Endometrial microvascular endothelial cells (primary cell): ENCODE data around the gene ZBTB5. TPM values are rescaled to one million over a fixed set of nuclear protein-coding genes. Genes with fewer than 3 reads are reported as not detected.
"Not testable (repeated sequence)": the region's sequence is repeated elsewhere in the genome, so short reads cannot be mapped to it uniquely, and the experiment has no call there.

Source experiments
- in situ Hi-C: cut with HindIII; loops from 2 replicates; pipeline ENCODE4 v1.10.0; 2017; ENCODE audit warnings: low sequenced_read_pairs, low pct_unique_long_range_greater_than_20kb; ENCODE audit errors: inconsistent ontology term
- total RNA-seq: library from RNA; depleted of rRNA; stranded (reverse); fragments of >200 nt; gene quantifications from one replicate; pipeline ENCODE4 v1.2.3, GENCODE V29; 2015; ENCODE audit errors: inconsistent ontology term

Gene ZBTB5
- total RNA-seq, 1 donor from 2014 or later = 7.1 TPM

DNA sequence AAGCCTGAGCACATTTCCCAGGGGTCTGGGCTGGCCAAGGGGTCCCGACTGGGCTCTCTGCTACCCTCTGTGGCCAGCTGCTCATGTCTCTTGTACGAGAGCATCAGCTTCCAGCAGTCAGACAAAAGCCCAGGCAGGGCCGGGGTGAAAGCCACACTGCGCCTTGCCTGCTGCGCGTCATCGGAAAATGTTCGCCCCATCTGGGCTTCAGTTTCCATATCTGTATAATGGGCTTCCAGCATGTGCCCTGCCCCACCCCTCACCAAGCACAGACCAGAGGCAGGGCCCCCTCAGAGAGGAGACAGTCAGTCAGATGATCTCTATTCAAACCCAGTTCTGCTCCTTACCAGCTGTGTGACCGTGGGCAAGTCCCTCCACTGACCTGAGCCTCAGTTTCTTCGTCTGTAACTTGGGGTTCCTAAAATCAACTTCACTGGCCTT is 50.7 kb downstream of the ZBTB5 start:
- in situ Hi-C loops = no loop called here

DNA sequence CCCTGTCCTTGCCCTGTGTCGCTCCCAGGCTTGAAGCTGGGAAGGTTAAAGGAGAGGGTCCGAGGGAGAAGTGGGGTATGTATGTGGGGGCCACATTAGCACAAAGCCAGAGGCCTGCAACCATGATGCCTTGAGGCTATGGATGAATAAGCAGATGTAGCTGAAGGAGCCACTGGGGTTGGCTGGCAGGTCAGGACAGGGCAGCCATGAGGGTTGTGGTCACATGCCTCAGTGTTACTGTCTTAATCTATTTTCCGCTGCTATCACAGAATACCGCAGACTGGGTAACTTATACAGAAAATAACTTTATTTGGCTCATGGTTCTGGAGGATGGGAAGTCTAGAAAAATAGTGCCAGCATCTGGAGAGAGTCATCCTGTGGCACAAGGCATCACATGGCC is 51.9 kb downstream of the ZBTB5 start:
- in situ Hi-C loops = no loop called here

DNA sequence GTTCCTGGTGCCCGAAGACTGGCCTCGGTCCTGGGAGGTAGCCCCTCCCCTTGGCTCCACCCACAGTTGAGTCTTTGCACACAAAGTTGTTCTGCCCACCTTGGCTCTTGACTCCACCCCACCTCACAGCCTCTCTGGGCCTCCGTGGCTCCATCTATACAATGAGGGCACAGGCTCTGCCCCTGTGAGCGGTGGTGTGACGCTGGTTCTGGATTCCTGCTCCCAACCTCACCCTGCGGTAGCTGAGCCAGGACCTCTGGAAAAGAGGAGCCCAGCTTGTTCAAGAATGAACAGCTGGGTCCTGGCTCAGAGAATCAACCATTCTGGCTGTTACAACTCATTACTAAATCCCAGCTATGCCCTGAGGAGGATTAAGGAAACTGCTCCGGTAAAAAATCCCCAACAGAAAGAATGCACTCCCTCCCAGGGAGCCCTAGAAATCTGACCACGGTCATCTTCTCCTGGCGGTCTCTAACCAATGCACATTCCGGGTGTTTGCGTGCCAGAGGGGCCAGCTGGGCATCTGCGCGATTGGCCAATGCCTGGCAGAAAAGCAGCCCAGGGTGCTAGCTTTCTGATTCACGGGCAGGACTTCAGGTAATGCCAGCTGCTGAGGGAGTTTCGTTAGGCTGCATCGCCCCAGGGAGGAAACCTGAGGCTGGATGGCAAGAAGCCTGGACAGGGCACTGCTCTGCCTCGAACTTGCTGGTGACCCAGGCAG is 52.7 kb downstream of the ZBTB5 start:
- in situ Hi-C loops = no loop called here

DNA sequence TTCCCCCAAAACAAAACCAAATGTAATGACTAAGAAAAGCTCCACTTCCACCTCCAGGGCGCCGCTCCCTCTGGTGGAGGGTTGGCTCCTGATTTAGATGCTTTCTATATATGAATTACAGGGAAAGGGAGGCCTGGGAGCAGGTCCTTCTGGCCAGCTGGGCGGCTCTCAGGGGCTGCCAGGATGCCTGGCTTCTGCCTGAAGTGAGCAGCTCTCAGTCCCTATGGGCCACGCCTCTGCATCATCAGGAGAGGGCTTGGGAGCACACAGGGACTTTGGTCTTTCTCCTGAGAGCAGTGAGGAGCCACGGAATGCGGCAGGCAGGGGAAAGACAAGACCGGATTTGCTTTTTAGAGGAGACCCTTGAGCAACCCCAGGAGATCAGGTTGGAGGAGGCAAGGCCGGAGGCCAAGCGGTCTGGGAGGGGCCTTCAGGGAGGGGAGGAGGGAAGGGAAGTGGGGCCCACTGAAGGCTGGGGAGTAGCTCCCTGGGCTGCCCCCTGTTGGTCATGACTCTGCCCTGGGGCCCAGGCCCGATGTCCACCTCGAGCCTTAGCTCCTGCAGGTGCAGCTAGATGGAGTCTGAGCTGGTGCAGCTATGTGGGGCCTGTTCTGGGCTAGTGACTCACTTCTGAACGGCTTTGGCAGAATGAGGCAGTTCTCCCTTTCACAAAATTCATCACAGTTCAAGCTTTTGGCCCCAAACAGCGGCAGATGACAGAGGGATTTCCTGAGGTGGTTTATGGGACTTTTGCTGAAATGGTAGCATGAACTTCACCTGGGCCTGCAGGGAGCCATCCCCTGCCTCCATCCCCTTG is 54.1 kb downstream of the ZBTB5 start:
- in situ Hi-C loops = no loop called here

DNA sequence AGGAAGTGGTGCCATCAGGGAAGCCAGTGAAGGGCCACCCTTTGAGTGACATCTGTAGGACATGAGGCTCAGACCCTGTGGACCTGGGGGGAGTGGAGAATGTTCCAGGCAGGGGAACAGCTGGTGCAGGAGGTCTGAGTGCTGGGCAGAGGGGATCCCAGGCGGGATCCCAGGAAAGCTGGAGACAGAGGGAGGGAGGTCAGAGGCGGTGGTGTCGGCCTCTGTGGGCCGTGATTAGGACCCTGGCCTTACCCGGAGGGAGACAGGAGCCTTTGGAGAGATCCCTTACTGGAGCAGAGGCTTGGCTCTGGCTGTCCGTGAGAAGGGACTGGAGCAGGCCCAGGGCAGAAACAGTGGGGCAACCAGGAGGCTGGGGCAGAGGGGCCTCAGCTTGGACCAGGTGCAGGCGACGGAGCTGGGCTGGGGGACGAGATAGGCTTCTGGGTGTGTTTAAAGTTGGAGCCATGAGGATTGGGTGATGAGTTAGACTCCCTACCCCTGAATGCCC is 54.8 kb downstream of the ZBTB5 start:
- in situ Hi-C loops = no loop called here

DNA sequence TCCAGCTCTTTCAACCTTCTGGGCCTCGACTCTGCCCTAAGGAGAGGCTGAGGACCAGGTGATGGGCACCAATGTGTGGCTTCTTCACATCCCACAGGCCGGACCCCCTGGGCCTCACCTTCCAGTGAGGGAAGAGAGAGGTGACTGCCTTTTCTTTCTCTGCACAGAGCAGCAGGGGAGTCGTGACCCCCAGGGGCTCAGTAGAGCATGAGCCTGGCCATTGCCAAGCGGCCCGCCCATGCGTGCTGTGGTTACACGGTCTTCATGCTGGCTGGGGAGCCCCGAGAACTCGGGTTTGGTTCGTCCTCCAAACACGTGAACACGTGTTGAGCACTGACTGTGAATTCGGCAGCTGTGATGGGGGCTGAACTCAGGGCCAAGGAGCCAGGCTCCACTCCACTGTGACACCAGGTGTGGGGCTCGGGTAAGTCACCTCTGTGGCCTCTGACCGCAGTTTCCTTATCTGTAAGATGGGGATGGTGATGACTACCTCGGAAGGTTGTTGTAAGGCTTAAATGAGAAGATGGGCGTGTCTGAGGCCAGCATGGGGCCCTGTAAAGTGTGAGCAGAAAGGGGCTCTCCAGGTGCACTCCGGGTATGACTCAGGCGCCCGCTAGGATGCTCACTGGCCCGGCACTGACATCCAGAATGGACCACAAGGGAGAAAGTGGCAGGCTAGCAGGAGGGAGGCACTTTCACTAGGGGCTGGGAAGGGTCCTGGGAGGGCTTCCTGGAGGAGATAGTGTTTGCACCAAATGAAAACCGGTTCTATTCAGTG is 56.1 kb downstream of the ZBTB5 start:
- in situ Hi-C loops = no loop called here

DNA sequence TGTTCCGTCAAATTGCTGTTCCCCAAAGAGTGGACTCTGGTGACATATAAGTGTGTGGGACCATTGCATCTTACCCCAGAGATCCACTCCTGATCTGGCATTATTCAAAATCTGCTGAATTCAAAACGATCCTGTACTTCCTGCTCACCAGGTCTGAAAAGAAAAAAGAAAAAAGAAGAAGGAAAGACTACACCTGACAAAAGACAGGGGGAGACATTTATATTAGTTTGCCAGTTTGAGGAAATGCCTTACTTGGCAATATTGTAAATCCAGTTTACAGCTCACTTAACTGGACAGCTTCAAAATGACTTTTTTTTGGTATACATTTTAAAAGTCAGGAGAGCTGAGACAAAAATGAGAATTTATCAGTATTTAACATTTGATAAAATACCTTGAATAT is 57.8 kb downstream of the ZBTB5 start:
- in situ Hi-C loops = no loop called here

DNA sequence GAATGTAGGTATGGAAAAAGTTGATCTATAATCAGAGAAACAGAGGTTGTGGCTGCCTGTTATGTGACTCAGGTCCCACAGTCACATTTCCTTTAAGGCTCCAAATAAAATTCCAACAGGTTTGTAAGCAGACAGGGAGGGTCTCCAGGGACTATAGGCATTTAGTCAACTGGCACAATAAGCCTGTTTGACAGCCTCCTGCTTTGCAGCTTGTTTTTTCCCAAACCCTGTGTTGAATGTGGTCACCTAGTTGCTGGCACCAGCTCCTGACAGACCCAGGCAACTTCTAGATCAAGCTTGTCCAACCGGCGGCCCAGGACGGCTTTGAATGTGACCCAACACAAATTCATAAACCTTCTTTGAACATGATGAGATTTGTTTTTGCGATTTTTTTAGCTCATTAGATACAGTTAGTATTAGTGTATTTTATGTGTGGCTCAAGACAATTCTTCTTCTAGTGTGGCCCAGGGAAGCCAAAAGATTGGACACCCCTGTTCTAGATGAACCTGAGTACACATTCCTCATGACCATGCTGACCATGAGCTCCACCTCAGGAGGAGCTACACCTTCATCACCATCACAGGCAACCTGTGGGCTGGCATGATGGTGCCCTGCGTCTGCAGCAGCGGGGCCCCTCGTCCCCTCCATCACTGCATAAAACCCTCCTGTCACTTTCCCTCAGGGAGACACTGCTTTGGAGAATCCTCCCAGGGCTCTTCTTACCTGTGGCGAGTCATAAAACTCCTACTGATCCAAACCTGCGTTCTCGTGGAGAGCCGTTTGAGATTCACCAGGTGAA is 58.4 kb downstream of the ZBTB5 start:
- in situ Hi-C loops = no loop called here

DNA sequence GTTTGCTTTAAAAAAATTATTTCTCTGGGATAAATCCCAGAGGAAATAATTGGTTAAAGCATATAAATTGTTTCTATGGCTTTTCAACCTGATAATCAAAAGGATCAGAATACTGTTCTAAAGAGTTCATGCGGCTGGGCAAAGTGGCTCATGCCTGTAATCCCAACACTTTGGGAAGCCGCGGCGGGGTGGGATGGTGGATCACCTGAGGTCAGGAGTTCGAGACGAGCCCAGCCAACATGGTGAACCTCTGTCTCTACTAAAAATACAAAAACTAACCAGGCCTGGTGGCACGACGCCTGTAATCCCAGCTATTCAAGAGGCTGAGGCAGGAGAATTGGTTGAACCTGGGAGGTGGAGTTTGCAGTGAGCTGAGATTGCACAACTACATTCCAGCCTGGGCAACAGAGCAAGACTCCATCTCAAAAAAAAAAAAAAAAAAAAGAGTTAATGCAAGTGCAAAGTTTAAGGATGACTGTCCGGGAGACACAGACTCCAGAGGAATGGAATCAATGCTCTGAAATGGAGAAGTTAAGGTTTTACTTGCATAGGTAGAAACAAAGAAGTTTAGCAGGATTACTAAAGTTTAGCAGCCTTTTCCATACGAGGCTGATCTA is 59.4 kb downstream of the ZBTB5 start:
- in situ Hi-C loops = no loop called here

DNA sequence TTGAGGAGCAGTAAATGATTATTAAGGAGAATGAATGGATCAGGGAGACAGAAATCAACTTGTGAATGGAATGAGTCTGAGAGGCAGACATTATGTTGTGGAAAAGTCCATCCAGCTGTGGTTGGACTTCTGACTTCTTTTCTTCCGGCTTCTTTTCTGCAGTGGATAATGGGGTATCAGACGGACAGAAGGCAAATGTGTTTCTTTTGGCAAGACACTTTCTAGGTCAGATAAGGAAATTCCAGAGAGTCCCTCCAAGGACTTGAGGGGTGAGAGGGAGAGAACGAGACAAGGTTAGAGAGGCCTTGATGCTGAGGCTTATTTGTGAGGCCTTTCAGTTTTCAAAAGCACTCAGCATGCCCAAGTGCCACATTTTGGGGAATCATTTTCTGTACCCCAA is 59.9 kb downstream of the ZBTB5 start:
- in situ Hi-C loops = no loop called here

DNA sequence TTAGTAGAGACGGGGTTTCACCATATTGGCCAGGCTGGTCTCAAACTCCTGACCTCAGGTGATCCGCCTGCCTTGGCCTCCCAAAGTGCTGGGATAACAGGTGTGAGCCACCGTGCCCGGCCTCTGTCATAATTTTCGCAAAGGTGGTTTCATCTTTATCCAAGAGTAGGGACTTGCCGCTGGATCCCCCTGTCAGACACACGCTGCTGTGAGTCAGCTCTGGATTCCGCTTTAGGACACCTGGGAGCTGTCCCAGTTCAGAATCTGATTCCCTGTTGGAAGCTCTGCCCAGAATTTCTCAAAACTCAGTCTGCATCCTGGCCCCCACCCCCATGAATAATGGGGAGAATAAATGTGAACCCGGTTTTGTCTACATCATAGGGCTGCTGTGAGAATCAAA is 60.7 kb downstream of the ZBTB5 start:
- in situ Hi-C loops = no loop called here

DNA sequence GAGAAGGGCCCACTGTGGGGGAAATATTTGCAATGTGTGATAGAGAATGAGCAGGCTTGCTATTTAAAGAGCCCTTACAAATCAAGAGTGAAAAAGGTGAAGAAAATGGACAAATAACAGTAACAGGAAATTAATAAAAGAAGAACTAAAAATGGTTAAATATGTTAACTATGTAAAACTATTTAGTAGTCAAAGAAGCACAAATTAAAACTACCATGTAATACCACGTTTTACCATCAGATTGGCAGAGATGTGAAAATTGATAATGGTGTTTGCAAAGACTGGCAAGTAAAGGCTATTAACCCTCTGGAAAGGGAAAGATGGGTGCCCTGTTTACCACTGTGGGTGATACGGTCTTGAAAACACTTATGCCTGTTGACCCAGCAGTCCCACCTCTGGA is 65.9 kb downstream of the ZBTB5 start:
- in situ Hi-C loops = no loop called here

DNA sequence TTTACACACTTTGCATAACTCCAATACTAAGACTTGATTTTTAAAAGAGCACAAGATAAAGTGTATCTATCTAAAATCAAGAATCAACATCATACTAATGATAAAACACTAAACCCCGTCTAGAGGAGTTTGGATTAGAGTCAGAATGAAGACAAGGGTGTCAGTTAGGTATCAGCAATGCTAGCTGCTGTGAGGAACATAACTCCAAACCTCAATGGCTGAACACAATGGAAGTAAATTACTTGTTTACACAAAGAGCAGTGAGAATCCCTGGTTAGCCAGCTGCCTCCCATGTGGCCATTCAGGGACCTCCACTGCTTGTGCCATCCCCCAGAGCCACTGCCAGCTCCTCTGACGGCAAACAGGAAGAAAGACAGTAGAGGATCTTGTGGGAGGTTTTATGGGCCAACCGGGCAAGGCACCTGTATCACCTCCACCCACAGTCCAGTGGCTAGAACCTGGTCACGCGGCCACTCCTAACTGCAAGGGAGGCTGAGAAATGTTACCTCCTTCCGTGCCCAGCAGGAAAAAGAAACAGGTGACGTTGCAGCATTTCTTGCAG is 66.7 kb downstream of the ZBTB5 start:
- in situ Hi-C loops = no loop called here

DNA sequence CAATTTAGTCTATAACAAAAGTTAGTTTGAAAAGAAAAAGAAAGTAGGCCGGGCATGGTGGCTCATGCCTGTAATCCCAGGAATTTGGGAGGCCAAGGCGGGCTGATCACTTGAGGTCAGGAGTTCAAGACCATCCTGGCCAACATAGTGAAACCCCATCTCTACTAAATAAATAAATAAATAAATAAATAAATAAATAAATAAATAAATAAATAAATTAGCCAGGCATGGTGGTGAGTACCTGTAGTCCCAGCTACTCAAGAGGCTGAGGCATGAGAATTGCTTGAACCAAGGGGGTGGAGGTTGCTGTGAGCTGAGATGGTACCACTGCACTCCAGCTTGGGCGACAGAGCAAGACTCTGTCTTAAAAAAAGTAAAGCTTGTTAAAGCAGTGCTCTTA is 67.3 kb downstream of the ZBTB5 start:
- in situ Hi-C loops = not testable (repeated sequence)

DNA sequence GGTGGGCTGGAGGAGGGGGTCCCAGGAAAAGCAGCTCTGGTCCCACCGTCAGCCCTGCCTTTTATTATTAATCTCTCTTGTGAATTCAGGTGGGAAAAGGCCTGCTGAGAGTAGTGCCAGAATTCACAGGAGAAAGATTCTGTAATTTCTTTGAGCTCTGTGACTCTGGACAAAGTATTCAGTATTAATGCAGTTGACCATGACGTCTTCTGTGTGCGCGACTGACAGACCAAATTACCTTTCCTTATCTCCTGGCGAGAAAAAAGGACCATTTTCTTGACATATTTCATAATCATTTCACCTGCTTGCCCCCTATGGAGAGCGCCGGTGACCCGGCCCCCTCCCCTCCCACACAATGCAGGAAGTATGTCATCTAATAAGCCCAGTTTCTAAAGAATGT is 69.6 kb downstream of the ZBTB5 start:
- in situ Hi-C loops = no loop called here

DNA sequence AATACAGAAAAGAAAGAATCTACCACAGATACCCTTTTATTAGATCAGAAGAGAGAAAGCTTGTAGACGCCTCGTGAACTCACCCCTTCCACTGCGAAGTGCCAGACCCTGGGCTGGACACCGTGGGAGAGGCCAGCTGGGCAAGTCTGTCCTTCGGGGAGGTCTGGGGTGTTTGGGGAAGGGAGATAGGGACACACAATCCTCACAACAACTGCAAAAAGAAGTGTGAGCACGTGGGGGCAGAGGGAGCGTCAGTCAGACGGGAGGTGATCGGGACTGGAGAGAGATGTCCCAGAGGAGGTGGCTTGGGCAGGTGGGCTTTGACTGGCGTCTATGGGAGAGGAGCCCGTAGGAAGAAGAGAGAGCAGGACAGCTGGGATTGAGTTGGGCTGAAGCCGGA is 70.0 kb downstream of the ZBTB5 start:
- in situ Hi-C loops = no loop called here

DNA sequence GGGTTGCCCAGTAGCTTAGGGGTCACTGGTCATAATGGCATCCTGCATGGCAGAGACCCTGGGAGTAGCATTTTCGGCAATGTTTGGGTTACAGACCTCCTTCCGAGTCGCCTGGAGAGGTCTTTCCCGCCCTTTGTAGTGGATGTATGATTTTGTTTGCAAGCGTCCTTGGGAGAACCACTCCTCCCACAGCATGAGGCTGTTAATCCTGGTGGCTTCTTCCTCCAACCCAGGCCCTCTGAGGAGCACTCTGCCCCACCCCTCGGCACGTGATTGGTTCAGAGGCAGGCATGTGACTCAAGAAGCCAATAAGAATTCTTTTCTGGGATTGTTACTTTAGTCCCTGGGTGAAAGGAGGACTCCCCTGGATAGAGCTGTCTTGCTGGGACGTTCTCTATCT is 73.0 kb downstream of the ZBTB5 start:
- in situ Hi-C loops = no loop called here

DNA sequence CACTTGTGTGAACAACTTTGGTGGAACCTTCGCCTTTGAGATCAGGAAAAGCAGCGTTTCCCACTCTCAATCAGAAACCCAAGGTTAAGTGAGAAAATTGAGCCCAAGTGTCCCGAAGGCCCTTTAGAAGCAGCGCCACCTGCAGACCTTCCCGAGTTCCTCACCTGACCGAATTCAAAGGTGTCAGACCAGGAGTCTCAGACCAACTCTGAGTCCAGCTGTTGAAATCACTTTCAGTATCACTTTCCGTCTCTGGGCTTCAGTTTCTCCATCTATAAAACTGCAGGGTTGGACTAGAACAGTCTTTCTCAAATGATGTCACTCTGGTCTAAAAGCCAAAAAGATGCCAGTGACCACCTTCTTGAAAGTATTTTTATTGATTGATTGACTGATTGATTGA is 74.5 kb downstream of the ZBTB5 start:
- in situ Hi-C loops = no loop called here
